Measurements from ENCODE around the gene LCE2B.

LCE2B gene

DNA sequence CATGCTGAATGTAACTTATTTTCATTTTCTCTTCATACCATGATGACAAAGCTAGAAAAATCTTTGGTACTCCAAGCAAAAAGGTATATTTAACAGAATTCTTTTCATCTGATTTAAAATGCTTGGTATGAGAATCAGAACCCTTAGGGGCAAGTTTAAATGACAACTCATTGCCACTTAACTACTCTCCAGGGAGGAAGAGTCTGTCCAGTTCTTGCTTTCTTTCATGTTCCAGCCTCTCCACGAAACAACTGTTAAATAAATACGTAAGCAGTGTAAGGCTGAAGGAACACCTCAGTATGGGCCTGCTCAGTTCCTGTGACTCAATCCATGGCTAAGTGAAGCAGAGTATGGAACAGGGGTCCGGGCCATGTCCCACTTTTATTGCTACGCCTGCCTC is 13.8 kb downstream of the LCE2B start:
- H3K36me3 ChIP-seq: no peaks in the 10 kb centered on the region
- no peaks in the 10 kb centered on the region for H3K9me3 ChIP-seq
- H3K27ac ChIP-seq: no peak overlapping the region
- H3K4me1 ChIP-seq (ENCODE audit: control insufficient read depth in 1 of 2, insufficient read depth in 1 of 2, low read depth in 1 of 2, low read length in 1 of 2): no peaks in the 10 kb centered on the region
- H3K4me3 ChIP-seq (ENCODE audit: low read depth in 1 of 2, low read length in 1 of 2): no peak overlapping the region
- peaks cover 5% of the 10 kb centered on the region for H3K27me3 ChIP-seq
- TF ChIP-seq, protein P1, sequence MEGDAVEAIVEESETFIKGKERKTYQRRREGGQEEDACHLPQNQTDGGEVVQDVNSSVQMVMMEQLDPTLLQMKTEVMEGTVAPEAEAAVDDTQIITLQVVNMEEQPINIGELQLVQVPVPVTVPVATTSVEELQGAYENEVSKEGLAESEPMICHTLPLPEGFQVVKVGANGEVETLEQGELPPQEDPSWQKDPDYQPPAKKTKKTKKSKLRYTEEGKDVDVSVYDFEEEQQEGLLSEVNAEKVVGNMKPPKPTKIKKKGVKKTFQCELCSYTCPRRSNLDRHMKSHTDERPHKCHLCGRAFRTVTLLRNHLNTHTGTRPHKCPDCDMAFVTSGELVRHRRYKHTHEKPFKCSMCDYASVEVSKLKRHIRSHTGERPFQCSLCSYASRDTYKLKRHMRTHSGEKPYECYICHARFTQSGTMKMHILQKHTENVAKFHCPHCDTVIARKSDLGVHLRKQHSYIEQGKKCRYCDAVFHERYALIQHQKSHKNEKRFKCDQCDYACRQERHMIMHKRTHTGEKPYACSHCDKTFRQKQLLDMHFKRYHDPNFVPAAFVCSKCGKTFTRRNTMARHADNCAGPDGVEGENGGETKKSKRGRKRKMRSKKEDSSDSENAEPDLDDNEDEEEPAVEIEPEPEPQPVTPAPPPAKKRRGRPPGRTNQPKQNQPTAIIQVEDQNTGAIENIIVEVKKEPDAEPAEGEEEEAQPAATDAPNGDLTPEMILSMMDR (IDR thresholded peaks at IDR 0.05): no peak

DNA sequence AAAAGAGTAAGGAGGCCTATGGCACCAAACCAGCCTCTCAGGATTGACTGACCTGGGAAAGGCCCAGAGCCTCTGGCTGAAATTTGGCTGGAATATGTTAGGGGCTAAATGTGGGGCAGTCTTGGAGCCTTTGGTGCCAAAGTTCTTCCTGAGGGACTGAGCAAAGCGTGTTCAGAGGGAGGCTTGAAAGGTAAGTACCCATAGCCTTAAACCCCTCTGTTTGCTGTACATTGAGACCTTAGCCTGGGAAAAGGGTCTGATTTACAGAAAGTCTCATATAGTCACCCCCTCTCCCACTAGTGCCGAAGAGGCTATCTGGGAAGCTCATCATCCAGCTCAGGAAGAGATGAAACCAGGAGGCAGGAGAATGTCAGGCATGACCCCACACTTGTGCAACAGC is 21.9 kb downstream of the LCE2B start, which contains the start of gene LCE4A:
TSS of gene LCE4A (plus strand) at position 301 of the 400 bp plus-strand sequence. CDS start 916 bp downstream, outside the sequence.
- no peak within 1 kb of the TSS for H3K27ac ChIP-seq
- H3K4me3 ChIP-seq (ENCODE audit: low read depth in 1 of 2, low read length in 1 of 2): no peak within 1 kb of the TSS
- H3K27me3 ChIP-seq: peaks cover 11% of the 10 kb centered on the region
- TF ChIP-seq, protein P1 (IDR thresholded peaks at IDR 0.05): no peak
- no peaks in the 10 kb centered on the region for H3K9me3 ChIP-seq
- no peaks in the 10 kb centered on the region for H3K36me3 ChIP-seq
- no peaks in the 10 kb centered on the region for H3K4me1 ChIP-seq (ENCODE audit: control insufficient read depth in 1 of 2, insufficient read depth in 1 of 2, low read depth in 1 of 2, low read length in 1 of 2)

DNA sequence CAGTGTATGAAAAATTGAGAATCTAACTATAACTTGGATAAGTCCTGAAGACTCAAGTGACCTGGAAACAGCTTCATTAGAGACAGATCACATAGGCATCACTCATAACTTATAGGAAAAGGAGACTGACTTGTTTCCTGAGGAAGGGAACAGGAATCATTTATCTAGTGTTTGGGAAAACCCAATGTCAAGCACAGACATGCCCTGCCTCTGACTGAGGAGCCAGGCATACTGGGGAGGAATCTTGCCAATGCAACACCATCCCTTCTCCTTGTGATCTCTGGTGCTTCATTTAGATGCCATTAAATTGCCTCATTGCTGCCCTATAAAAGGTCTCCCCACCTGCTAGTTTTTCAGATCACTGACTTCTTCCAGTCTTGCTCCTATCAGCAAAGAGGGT is 32.3 kb downstream of the LCE2B start:
- H3K9me3 ChIP-seq: no peaks in the 10 kb centered on the region
- TF ChIP-seq, protein P1 (IDR thresholded peaks at IDR 0.05): no peak
- no peak overlapping the region for H3K27ac ChIP-seq

DNA sequence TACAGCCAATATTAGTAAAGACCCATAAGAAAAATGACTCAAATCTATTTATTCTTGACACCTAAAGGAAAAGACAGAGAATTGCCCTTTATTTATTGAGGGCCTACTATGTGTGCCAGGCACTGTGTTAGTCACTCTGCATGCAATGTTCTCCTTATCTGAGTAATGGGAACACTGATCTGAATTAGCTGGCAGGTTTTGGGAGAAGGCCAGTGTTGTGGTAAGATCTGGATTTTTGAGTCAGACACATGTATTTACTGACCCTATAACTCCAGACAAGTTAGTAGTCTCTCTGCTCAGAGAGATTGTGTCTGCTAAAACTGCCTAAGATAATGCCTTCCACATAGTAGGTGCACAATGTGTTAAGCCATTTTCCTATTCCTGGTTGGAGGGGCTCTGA is 39.3 kb downstream of the LCE2B start:
- Histone ChIP-seq H3K27ac (no peak overlapping the region), H3K27me3 (peaks cover 19% of the 10 kb centered on the region), H3K4me3 (ENCODE audit: low read depth in 1 of 2, low read length in 1 of 2) (no peak overlapping the region), H3K36me3 (no peaks in the 10 kb centered on the region), H3K9me3 (no peaks in the 10 kb centered on the region), H3K4me1 (ENCODE audit: control insufficient read depth in 1 of 2, insufficient read depth in 1 of 2, low read depth in 1 of 2, low read length in 1 of 2) (no peaks in the 10 kb centered on the region)
- TF ChIP-seq, protein P1 (IDR thresholded peaks at IDR 0.05): no peak

More for the DNA sequence above, 32.3 kb downstream of the LCE2B start:
- Histone ChIP-seq H3K36me3 (no peaks in the 10 kb centered on the region), H3K27me3 (peaks cover 5% of the 10 kb centered on the region), H3K4me1 (ENCODE audit: control insufficient read depth in 1 of 2, insufficient read depth in 1 of 2, low read depth in 1 of 2, low read length in 1 of 2) (no peaks in the 10 kb centered on the region), H3K4me3 (ENCODE audit: low read depth in 1 of 2, low read length in 1 of 2) (no peak overlapping the region)

DNA sequence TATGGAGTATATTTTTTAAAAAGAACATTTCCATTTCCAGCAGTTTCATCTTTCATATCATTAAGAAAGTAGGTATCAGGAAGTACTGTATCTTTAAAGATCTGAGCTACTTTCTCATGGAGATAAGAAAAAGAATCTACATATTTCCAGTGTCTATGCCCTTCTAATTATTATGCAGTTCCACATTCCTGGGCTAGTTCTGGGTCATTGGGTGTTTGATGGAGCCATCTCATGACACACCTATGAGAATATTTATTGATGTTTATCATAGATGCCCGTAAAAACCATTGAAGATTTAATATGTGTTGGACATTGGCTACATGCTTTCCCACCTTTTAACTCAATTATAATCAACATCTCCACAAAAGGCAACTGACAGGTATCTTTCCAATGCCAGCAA is 43.1 kb downstream of the LCE2B start:
- Histone ChIP-seq H3K9me3 (no peaks in the 10 kb centered on the region), H3K36me3 (no peaks in the 10 kb centered on the region), H3K4me1 (ENCODE audit: control insufficient read depth in 1 of 2, insufficient read depth in 1 of 2, low read depth in 1 of 2, low read length in 1 of 2) (no peaks in the 10 kb centered on the region), H3K27me3 (peaks cover 14% of the 10 kb centered on the region), H3K4me3 (ENCODE audit: low read depth in 1 of 2, low read length in 1 of 2) (no peak overlapping the region), H3K27ac (no peak overlapping the region)
- TF ChIP-seq, protein P1 (IDR thresholded peaks at IDR 0.05): no peak

DNA sequence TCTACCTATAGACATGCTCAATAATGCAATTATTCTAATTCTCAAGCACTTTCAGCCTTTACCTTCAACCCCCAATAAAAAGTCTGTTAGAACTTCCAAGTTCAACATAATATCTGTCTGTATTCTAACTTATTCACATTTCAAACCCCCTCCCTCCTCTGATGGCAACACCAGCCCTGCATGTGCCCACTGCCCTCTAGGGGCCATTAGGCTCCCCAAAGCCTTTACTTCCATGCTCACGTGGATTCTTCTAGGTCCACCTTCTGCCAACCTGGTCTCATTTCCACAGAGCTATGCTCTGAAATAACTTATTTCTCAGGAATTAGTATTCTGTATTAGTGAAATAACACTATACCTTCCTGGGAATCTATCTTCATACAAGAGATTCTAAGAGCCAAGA is 49.7 kb downstream of the LCE2B start:
- Histone ChIP-seq H3K4me3 (ENCODE audit: low read depth in 1 of 2, low read length in 1 of 2) (no peak overlapping the region), H3K9me3 (no peaks in the 10 kb centered on the region), H3K27me3 (peaks cover 20% of the 10 kb centered on the region), H3K27ac (no peak overlapping the region), H3K36me3 (no peaks in the 10 kb centered on the region), H3K4me1 (ENCODE audit: control insufficient read depth in 1 of 2, insufficient read depth in 1 of 2, low read depth in 1 of 2, low read length in 1 of 2) (no peaks in the 10 kb centered on the region)
- TF ChIP-seq, protein P1 (IDR thresholded peaks at IDR 0.05): no peak
